ENCODE data around the gene LYSMD3.
A peak's percentile ranks its signal among the peaks of the same experiment; 100 is the strongest.

The LYSMD3 gene

GRCh38 chr5:90548069-90548593 lies 18.7 kb upstream of the LYSMD3 start:
- DNase-seq (ENCODE audit: low read depth in 2 of 3, low spot score in 1 of 3) = no peak

- DNase-seq (ENCODE audit: low read depth in 2 of 3, low spot score in 1 of 3) = no peak
These were observed 17.7 kb upstream of the LYSMD3 start for GRCh38 chr5:90547072-90547536.

- DNase-seq (ENCODE audit: low read depth in 2 of 3, low spot score in 1 of 3) = no peak
These were observed 16.9 kb upstream of the LYSMD3 start for GRCh38 chr5:90546216-90546837.

- no peak for DNase-seq (ENCODE audit: low read depth in 2 of 3, low spot score in 1 of 3)
These were observed 16.1 kb upstream of the LYSMD3 start for GRCh38 chr5:90545511-90545910.

GRCh38 chr5:90542827-90543519 lies 13.6 kb upstream of the LYSMD3 start:
- no peak for DNase-seq (ENCODE audit: low read depth in 2 of 3, low spot score in 1 of 3)

- DNase-seq (ENCODE audit: low read depth in 2 of 3, low spot score in 1 of 3) = no peak
These were observed 5.5 kb upstream of the LYSMD3 start for GRCh38 chr5:90534922-90535321.

- no peak for DNase-seq (ENCODE audit: low read depth in 2 of 3, low spot score in 1 of 3)
These were observed 4.4 kb upstream of the LYSMD3 start for GRCh38 chr5:90533794-90534193.

GRCh38 chr5:90530736-90531487 lies 1.5 kb upstream of the LYSMD3 start:
- DNase-seq (ENCODE audit: low read depth in 2 of 3, low spot score in 1 of 3) = no peak

GRCh38 chr5:90529939-90530677 lies 724 bp upstream of the LYSMD3 start:
- DNase-seq (ENCODE audit: low read depth in 2 of 3, low spot score in 1 of 3) = peak; percentile 15 to 54 (median 38)

GRCh38 chr5:90528601-90529193 lies 687 bp downstream of the LYSMD3 start:
- DNase-seq (ENCODE audit: low read depth in 2 of 3, low spot score in 1 of 3) = peak in 1 of 3 donors; percentile 10

- no peak for DNase-seq (ENCODE audit: low read depth in 2 of 3, low spot score in 1 of 3)
These were observed 10.3 kb downstream of the LYSMD3 start for GRCh38 chr5:90519081-90519480.

GRCh38 chr5:90518661-90519060 lies 10.7 kb downstream of the LYSMD3 start:
- no peak for DNase-seq (ENCODE audit: low read depth in 2 of 3, low spot score in 1 of 3)

- DNase-seq (ENCODE audit: low read depth in 2 of 3, low spot score in 1 of 3) = no peak
These were observed 14.9 kb downstream of the LYSMD3 start for GRCh38 chr5:90514520-90514919.

- no peak for DNase-seq (ENCODE audit: low read depth in 2 of 3, low spot score in 1 of 3)
These were observed 18.9 kb downstream of the LYSMD3 start for GRCh38 chr5:90510438-90510837.

- no peak for DNase-seq (ENCODE audit: low read depth in 2 of 3, low spot score in 1 of 3)
These were observed 23.2 kb downstream of the LYSMD3 start for GRCh38 chr5:90506221-90506620.

- DNase-seq (ENCODE audit: low read depth in 2 of 3, low spot score in 1 of 3) = no peak
These were observed 24.6 kb downstream of the LYSMD3 start for GRCh38 chr5:90504743-90505142.

- no peak for DNase-seq (ENCODE audit: low read depth in 2 of 3, low spot score in 1 of 3)
These were observed 25.8 kb downstream of the LYSMD3 start for GRCh38 chr5:90503596-90503995.

- no peak for DNase-seq (ENCODE audit: low read depth in 2 of 3, low spot score in 1 of 3)
These were observed 34.2 kb downstream of the LYSMD3 start for GRCh38 chr5:90495146-90495545.

GRCh38 chr5:90494043-90494442 lies 35.3 kb downstream of the LYSMD3 start:
- no peak for DNase-seq (ENCODE audit: low read depth in 2 of 3, low spot score in 1 of 3)

- DNase-seq (ENCODE audit: low read depth in 2 of 3, low spot score in 1 of 3) = no peak
These were observed 40.6 kb downstream of the LYSMD3 start for GRCh38 chr5:90488791-90489190.

GRCh38 chr5:90484540-90484939 lies 44.8 kb downstream of the LYSMD3 start:
- DNase-seq (ENCODE audit: low read depth in 2 of 3, low spot score in 1 of 3) = no peak
